ENCODE results near the gene ACTL10. TPM values are rescaled to one million over a fixed set of nuclear protein-coding genes. Genes with fewer than 3 reads are reported as not detected.

Gene ACTL10
- total and polyA plus RNA-seq, 2 donors from 2014 or later = 1.7 to 3.0 TPM

- Histone ChIP-seq H3K27me3 (ENCODE audit: control insufficient read depth, insufficient read depth, low read length) (no peaks in the 10 kb centered on the region), H3K36me3 (ENCODE audit: control insufficient read depth in 2 of 3, insufficient read depth in 3 of 3, low read length in 3 of 3) (peaks cover 0 to 4% (median 0%) of the 10 kb centered on the region in 3 donors), H3K4me3 (ENCODE audit: low read length in 3 of 3) (no peak overlapping the region), H3K9ac (ENCODE audit: low read length in 3 of 3) (no peak overlapping the region), H3K27ac (ENCODE audit: low read depth in 2 of 2, low read length in 2 of 2) (no peak overlapping the region), H3K4me1 (ENCODE audit: control insufficient read depth in 2 of 3, insufficient read depth in 2 of 3, low read depth in 1 of 3, low read length in 3 of 3) (peaks cover 5 to 25% (median 20%) of the 10 kb centered on the region in 3 donors), H3K9me3 (ENCODE audit: control insufficient read depth in 2 of 3, insufficient read depth in 1 of 3, low read length in 3 of 3) (no peaks in the 10 kb centered on the region)
- FAIRE-seq = no peak
- intact Hi-C loops (cut with DNase I) = loop anchor here (10.0 kb wide), 1 partner anchor 196 kb away; no protein-coding TSS in a partner anchor
- TF ChIP-seq CTCF (IDR thresholded peaks at IDR 0.05; ENCODE audit: borderline replicate concordance, extremely low read depth, insufficient read depth) = no peak
- DNase-seq = peak; percentile 42 to 62 (median 55)
Measured at GRCh38 chr20:33650753-33651561, 15.8 kb upstream of the ACTL10 start.

DNA sequence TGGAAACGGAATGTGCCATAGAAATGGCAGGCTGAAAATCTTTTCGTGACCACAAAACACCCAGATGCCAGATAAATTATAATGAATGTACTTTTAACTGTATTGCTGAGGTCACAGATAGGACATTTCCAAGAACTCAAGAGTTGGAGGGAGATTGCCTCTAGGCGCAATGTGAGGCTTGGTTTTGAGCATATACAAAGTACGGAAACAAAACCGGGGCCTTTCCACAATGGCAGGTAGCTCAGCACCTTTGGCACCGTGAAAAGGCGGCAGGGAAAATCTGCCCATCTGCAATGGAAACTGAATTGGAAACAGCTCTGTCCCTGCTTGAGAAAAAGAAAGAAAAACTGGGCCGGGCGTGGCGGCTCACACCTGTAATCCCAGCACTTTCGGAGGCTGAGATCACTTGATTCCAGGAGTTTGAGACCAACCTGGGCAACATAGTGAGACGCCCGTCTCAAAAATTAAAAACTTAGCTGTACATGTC lies 15.1 kb upstream of the ACTL10 start:
- DNase-seq (no peak), FAIRE-seq (no peak)
- Histone ChIP-seq H3K9ac (ENCODE audit: low read length in 3 of 3) (no peak overlapping the region), H3K4me3 (ENCODE audit: low read length in 3 of 3) (no peak overlapping the region), H3K36me3 (ENCODE audit: control insufficient read depth in 2 of 3, insufficient read depth in 3 of 3, low read length in 3 of 3) (no peaks in the 10 kb centered on the region), H3K4me1 (ENCODE audit: control insufficient read depth in 2 of 3, insufficient read depth in 2 of 3, low read depth in 1 of 3, low read length in 3 of 3) (peaks cover 5 to 25% (median 20%) of the 10 kb centered on the region in 3 donors), H3K9me3 (ENCODE audit: control insufficient read depth in 2 of 3, insufficient read depth in 1 of 3, low read length in 3 of 3) (no peaks in the 10 kb centered on the region), H3K27me3 (ENCODE audit: control insufficient read depth, insufficient read depth, low read length) (no peaks in the 10 kb centered on the region), H3K27ac (ENCODE audit: low read depth in 2 of 2, low read length in 2 of 2) (no peak overlapping the region)
- intact Hi-C loops (cut with DNase I) = loop anchor here (10.0 kb wide), 1 partner anchor 197 kb away; no protein-coding TSS in a partner anchor
- no peak for TF ChIP-seq CTCF (IDR thresholded peaks at IDR 0.05; ENCODE audit: borderline replicate concordance, extremely low read depth, insufficient read depth)

GRCh38 chr20:33653218-33653899 lies 13.4 kb upstream of the ACTL10 start:
- peak; percentile 72 for TF ChIP-seq CTCF (IDR thresholded peaks at IDR 0.05; ENCODE audit: borderline replicate concordance, extremely low read depth, insufficient read depth)
- Histone ChIP-seq H3K27ac (ENCODE audit: low read depth in 2 of 2, low read length in 2 of 2) (peak overlapping the region; percentile 57 to 62), H3K9me3 (ENCODE audit: control insufficient read depth in 2 of 3, insufficient read depth in 1 of 3, low read length in 3 of 3) (no peaks in the 10 kb centered on the region), H3K36me3 (ENCODE audit: control insufficient read depth in 2 of 3, insufficient read depth in 3 of 3, low read length in 3 of 3) (no peaks in the 10 kb centered on the region), H3K4me1 (ENCODE audit: control insufficient read depth in 2 of 3, insufficient read depth in 2 of 3, low read depth in 1 of 3, low read length in 3 of 3) (peaks cover 5 to 25% (median 16%) of the 10 kb centered on the region in 3 donors), H3K9ac (ENCODE audit: low read length in 3 of 3) (peak overlapping the region in 1 of 3 donors; percentile 67), H3K27me3 (ENCODE audit: control insufficient read depth, insufficient read depth, low read length) (no peaks in the 10 kb centered on the region), H3K4me3 (ENCODE audit: low read length in 3 of 3) (peak overlapping the region in 2 of 3 donors; percentile 39 to 48)
- peak; percentile 70 to 93 (median 89) for DNase-seq
- FAIRE-seq = no peak
- intact Hi-C loops (cut with DNase I) = loop anchor here (10.0 kb wide), 1 partner anchor 199 kb away; no protein-coding TSS in a partner anchor

All from kidney (tissue), 14 donors.